ENCODE data around the gene C11orf98.

DNA sequence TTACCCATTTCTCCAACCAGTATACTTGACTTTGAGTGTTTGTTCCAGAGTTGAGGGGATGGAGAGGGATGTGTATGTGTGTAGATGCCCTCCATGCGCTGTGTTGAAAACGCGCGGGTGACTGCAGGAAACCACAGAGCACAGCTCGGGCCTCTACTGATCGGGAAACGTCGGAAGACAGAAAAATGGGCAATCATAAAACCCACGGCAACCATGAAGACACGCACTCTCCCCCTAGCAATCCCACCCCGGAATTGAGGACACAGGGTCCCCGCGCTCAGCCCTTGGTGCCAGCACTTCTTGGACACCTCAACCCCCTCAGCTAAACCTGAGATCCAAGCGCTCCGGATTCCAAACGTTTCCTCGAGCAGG, 6.2 kb upstream of the C11orf98 start:
- TF ChIP-seq, protein P1, sequence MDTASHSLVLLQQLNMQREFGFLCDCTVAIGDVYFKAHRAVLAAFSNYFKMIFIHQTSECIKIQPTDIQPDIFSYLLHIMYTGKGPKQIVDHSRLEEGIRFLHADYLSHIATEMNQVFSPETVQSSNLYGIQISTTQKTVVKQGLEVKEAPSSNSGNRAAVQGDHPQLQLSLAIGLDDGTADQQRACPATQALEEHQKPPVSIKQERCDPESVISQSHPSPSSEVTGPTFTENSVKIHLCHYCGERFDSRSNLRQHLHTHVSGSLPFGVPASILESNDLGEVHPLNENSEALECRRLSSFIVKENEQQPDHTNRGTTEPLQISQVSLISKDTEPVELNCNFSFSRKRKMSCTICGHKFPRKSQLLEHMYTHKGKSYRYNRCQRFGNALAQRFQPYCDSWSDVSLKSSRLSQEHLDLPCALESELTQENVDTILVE (CRISPR knock-in tag; IDR thresholded peaks at IDR 0.05) = no peak
- TF ChIP-seq, protein P2, sequence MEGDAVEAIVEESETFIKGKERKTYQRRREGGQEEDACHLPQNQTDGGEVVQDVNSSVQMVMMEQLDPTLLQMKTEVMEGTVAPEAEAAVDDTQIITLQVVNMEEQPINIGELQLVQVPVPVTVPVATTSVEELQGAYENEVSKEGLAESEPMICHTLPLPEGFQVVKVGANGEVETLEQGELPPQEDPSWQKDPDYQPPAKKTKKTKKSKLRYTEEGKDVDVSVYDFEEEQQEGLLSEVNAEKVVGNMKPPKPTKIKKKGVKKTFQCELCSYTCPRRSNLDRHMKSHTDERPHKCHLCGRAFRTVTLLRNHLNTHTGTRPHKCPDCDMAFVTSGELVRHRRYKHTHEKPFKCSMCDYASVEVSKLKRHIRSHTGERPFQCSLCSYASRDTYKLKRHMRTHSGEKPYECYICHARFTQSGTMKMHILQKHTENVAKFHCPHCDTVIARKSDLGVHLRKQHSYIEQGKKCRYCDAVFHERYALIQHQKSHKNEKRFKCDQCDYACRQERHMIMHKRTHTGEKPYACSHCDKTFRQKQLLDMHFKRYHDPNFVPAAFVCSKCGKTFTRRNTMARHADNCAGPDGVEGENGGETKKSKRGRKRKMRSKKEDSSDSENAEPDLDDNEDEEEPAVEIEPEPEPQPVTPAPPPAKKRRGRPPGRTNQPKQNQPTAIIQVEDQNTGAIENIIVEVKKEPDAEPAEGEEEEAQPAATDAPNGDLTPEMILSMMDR (CRISPR knock-in tag; IDR thresholded peaks at IDR 0.05) = no peak
- TF ChIP-seq JUN (CRISPR knock-in tag; IDR thresholded peaks at IDR 0.05) (no peak), GTF2F1 (IDR thresholded peaks at IDR 0.05; ENCODE audit: low read length) (no peak)

Measured in HepG2 (cell line).